AG04449 (cell line): ENCODE results near the gene QSER1.

ENCODE experiments used
- CTCF ChIA-PET: fragments of 350-600 bp; formaldehyde crosslinking; extraction: SDS; loops from one replicate; lab custom pipeline; 2021; ENCODE audit warnings: antibody characterized with exemption; lab: Yijun Ruan, JAX
- POLR2A ChIA-PET: fragments of 400-600, 350-600 bp; formaldehyde crosslinking; extraction: SDS; loops from one replicate; lab custom pipeline; 2020; ENCODE audit warnings: antibody characterized with exemption, inconsistent platforms; lab: Yijun Ruan, JAX
- DNase-seq: peaks from one replicate; pipeline ENCODE4 v3.0.0-alpha.2; 2010; ENCODE audit warnings: low read depth, low spot score
- H3K4me3 ChIP-seq: 2 replicates; pipeline ENCODE4 v1.5.1; 2011; ENCODE audit warnings: low read depth, mild to moderate bottlenecking, control low read depth, low read length
- TF ChIP-seq, protein P1 (sequence below): IDR thresholded peaks from one replicate; pipeline ENCODE4 v1.5.1; 2011; ENCODE audit warnings: mild to moderate bottlenecking, moderate library complexity, low read length, control low read depth, inconsistent platforms; ENCODE audit not compliant: insufficient read depth; ENCODE audit errors: missing control alignments

Gene QSER1

DNA sequence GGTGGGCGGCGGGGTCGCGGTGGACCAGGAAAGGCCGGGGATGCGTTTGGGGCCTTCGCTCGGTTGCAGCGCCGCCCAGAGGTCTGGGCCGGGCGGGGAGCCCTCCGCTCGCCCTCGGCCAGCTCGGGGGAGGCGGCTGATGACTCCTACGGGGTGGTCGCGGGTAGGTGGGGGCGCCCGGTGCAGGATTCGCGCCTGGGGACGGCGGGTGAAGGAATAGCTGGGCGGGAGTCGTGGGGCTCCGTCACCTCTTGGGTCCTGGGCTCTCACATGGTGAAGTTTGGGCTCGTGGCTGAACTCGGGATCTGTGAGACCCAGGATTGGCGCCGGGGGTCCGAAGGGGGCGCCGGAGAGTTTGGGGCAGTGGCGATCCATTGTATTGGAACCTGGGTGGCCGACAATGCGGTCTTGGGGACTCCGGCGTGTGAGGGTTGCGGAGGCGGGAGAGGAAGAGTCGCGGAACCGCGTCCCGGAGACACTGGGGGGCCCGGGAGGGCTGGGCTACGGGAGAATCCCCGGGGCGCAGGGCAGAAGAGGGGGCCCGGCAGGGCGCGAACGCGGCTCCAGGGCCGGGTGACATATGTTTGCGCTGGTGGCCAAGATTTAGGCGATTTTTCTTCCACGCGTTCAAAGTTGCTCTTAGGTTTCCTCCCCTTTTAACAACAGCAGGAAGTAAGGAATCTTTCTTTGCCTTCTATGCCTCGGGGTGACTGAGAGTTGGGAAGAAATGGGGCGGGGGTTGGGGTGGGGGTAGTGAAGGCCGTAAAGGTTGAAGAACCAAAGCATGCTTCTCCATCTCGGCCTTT lies 935 bp downstream of the QSER1 start:
- ChIA-PET POLR2A (interaction anchor here (1.5 kb wide), 1 partner anchor 146 kb away, joined by 3 read pairs; the partner anchor contains the start of gene TCP11L1), CTCF (interaction anchor here (1.1 to 2.0 kb wide), 3 partner anchors 9 to 32 kb away, joined by 3 to 9 read pairs (median 4); no protein-coding TSS in a partner anchor)
- TF ChIP-seq, protein P1, sequence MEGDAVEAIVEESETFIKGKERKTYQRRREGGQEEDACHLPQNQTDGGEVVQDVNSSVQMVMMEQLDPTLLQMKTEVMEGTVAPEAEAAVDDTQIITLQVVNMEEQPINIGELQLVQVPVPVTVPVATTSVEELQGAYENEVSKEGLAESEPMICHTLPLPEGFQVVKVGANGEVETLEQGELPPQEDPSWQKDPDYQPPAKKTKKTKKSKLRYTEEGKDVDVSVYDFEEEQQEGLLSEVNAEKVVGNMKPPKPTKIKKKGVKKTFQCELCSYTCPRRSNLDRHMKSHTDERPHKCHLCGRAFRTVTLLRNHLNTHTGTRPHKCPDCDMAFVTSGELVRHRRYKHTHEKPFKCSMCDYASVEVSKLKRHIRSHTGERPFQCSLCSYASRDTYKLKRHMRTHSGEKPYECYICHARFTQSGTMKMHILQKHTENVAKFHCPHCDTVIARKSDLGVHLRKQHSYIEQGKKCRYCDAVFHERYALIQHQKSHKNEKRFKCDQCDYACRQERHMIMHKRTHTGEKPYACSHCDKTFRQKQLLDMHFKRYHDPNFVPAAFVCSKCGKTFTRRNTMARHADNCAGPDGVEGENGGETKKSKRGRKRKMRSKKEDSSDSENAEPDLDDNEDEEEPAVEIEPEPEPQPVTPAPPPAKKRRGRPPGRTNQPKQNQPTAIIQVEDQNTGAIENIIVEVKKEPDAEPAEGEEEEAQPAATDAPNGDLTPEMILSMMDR, result peak; percentile 80

DNA sequence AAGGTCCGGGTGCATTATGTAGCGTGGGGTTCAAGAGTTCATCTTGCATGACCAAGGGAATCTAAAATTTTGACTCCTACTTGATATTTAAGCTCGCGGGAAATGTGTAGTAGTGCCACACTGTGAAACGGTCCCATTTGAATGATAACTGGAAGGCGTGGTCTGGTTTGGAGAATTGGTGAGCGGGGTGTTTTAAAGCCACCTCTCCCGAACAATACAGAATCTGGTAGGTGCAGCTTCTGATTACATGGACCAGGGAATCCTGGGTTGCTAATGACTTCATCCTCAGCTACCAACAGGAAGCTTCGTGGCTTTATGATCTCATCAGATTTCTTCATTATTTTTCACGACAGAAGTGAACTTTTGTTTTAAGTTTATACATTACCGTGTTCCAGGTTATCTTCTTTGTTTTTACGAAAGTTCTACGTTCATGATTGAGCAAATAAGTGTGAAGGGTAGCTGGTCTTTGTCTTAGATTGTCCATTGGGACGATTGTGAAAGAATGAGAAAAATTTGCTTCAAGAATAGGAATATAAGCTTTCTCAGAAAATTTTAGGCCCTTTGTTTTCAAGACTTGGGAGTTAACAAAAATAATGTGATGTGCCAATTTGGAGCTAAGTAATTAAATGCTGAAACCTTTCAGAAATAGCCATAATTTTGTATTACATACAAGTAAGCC lies 1.7 kb downstream of the QSER1 start:
- CTCF ChIA-PET, result interaction anchor here (1.0 to 1.3 kb wide), 3 partner anchors 10 to 121 kb away, joined by 3 to 4 read pairs (median 3); partner anchors contain the start of gene DEPDC7
- TF ChIP-seq, protein P1, result no peak
- POLR2A ChIA-PET, result interaction anchor here (1.5 kb wide), 1 partner anchor 145 kb away, joined by 3 read pairs; the partner anchor contains the start of gene TCP11L1
- DNase-seq, result peak; percentile 38
- peak overlapping the region; percentile 76 for H3K4me3 ChIP-seq

More for the DNA sequence above, 935 bp downstream of the QSER1 start:
- no peak for DNase-seq
- H3K4me3 ChIP-seq, result peak overlapping the region; percentile 76

DNA sequence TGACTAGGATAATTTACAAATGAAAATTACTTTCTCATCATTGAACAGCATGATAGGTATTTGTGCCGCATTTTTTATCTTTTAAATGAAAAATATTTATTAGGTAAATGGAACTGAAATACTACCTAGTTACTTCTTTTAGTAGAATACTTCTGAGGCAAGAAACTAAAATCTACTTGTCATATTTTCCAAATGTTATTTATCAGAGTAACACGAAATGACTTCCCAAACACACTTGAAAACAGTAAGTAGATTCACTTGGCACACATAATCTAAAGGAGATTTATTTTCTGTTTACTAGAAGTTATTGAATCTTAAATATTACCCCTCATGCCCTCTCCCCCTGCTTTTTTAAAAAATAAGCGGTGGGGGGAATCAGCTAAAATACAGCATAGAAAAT lies 2.3 kb downstream of the QSER1 start:
- ChIA-PET CTCF (interaction anchor here (0.8 to 1.1 kb wide), 3 partner anchors 31 to 171 kb away, joined by 3 read pairs; partner anchors contain the start of gene DEPDC7), POLR2A (no interaction called here)
- no peak for DNase-seq
- peak overlapping the region; percentile 76 for H3K4me3 ChIP-seq
- TF ChIP-seq, protein P1, result no peak

DNA sequence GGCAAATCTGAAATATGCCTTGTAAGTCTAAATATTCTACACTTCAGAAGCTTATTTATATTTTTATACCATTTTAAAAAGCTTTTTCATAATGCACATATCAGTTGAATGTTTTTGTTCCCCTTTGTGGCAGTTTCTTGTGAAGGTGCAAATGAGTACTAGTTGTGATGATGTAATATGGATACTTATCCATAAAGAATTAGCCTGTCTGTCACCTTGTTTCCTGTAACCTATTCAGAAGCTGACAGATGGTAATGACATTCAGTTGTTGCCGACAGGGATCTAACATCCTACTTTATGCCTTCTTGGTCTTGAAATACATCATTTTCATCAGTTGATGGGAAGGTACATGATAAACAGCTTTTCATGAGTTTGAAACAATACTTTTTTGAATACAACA lies 2.9 kb downstream of the QSER1 start:
- ChIA-PET CTCF (interaction anchor here (0.8 to 2.3 kb wide), 4 partner anchors 10 to 170 kb away, joined by 3 to 10 read pairs (median 4); no protein-coding TSS in a partner anchor), POLR2A (no interaction called here)
- no peak for DNase-seq
- H3K4me3 ChIP-seq, result no peak overlapping the region
- TF ChIP-seq, protein P1, result no peak

DNA sequence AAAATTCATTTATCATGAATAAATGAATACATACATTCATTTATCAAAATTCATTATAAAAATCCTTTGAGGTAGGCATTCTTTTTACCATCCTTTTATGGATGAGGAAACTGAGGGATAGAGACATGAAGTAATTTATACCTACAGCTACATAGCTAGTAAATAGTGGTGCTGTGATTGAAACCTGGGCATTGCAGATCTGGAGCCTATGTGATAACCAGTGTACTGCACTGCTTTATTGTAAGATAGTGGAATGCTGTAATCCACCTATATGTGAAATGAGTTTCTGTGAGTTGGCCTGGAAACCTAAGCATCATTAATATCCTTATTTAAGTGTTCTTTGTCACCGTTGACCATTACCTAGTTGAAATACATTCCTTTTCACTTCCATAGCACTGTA lies 4.5 kb downstream of the QSER1 start:
- TF ChIP-seq, protein P1, result no peak
- no peak overlapping the region for H3K4me3 ChIP-seq
- ChIA-PET POLR2A (no interaction called here), CTCF (interaction anchor here (1.5 to 2.3 kb wide), 3 partner anchors 8 to 17 kb away, joined by 4 to 10 read pairs (median 5); no protein-coding TSS in a partner anchor)
- no peak for DNase-seq
